Uterus (tissue), 2 donors: ENCODE data around the gene U2AF1.
"Not testable (repeated sequence)": the region's sequence is repeated elsewhere in the genome, so short reads cannot be mapped to it uniquely, and the experiment has no call there.

Experiments
- CTCF ChIP-seq, 4 experiments: fragments of 200-600 bp in 2 of 4; fragments of 450-650 bp in 2 of 4; sonication (generic) in 2 of 4; IDR thresholded peaks; one replicate each; pipeline ENCODE4 v1.5.1; 2016 to 2019; ENCODE audit warnings: antibody characterized with exemption in 4 of 4, mild to moderate bottlenecking in 2 of 4, moderate library complexity in 1 of 4
- POLR2A ChIP-seq, 2 donors: fragments of 450-650 bp; IDR thresholded peaks; one replicate each; pipeline ENCODE4 v1.6.1; 2016; ENCODE audit warnings: antibody characterized with exemption in 2 of 2, mild to moderate bottlenecking in 1 of 2, moderate library complexity in 1 of 2

- not testable (repeated sequence) for TF ChIP-seq CTCF, POLR2A (IDR thresholded peaks at IDR 0.05)
Observed at GRCh38 chr21:43064265-43064917, 43.0 kb downstream of the U2AF1 start.
